Smooth muscle cell (in vitro differentiated cells): Measurements from ENCODE around the gene CYTH3. TPM values are rescaled to one million over a fixed set of nuclear protein-coding genes. Genes with fewer than 3 reads are reported as not detected.

Source experiments
- DNase-seq: peaks from one replicate; lab custom pipeline; 2025; ENCODE audit not compliant: unreplicated experiment; lab: John Stamatoyannopoulos, UW
- H2AFZ ChIP-seq: fragments of 200-600 bp; sonication (generic); 2 replicates; pipeline ENCODE4 v1.6.0; 2016; ENCODE audit warnings: antibody characterized with exemption, low read depth, mild to moderate bottlenecking
- H3F3A ChIP-seq: fragments of 200-600 bp; sonication (generic); 2 replicates; pipeline ENCODE4 v1.6.0; 2017; ENCODE audit warnings: antibody characterized with exemption, low read depth
- H3K27ac ChIP-seq: fragments of 200-600 bp; sonication (generic); 2 replicates; pipeline ENCODE4 v1.5.1; 2016; ENCODE audit warnings: low read depth, mild to moderate bottlenecking
- H3K27me3 ChIP-seq: fragments of 200-600 bp; sonication (generic); 2 replicates; pipeline ENCODE4 v1.6.1; 2016; ENCODE audit warnings: low read depth, mild to moderate bottlenecking
- H3K36me3 ChIP-seq: fragments of 200-600 bp; sonication (generic); 2 replicates; pipeline ENCODE4 v1.5.1; 2016; ENCODE audit warnings: low read depth
- H3K4me1 ChIP-seq: fragments of 200-600 bp; sonication (generic); 2 replicates; pipeline ENCODE4 v1.5.1; 2016; ENCODE audit warnings: low read depth
- H3K4me2 ChIP-seq: fragments of 200-600 bp; sonication (generic); 2 replicates; pipeline ENCODE4 v1.6.0; 2016; ENCODE audit warnings: mild to moderate bottlenecking
- H3K4me3 ChIP-seq: fragments of 200-600 bp; sonication (generic); 2 replicates; pipeline ENCODE4 v1.5.1; 2016; ENCODE audit warnings: mild to moderate bottlenecking
- H3K79me2 ChIP-seq: fragments of 200-600 bp; sonication (generic); 2 replicates; pipeline ENCODE4 v1.6.0; 2016; ENCODE audit warnings: low read depth, mild to moderate bottlenecking
- H3K9ac ChIP-seq: fragments of 200-600 bp; sonication (generic); 2 replicates; pipeline ENCODE4 v1.6.0; 2016; ENCODE audit warnings: low read depth
- H3K9me3 ChIP-seq: fragments of 200-600 bp; sonication (generic); replicated peaks from 2 replicates; pipeline ENCODE4 v1.5.1; 2016; ENCODE audit warnings: low read depth
- H4K20me1 ChIP-seq: fragments of 200-600 bp; sonication (generic); 2 replicates; pipeline ENCODE4 v1.6.0; 2016; ENCODE audit warnings: low read depth
- WGBS: methylation state at CpG from one replicate; pipeline ENCODE4 v1.1.7; 2016; ENCODE audit warnings: low lambda C conversion rate; 5-methylcytosine and 5-hydroxymethylcytosine counted together
- polyA plus RNA-seq: library from polyadenylated mRNA; unstranded; fragments of >200 nt; fragmentation: Nextera tagmentation; extraction: Ambion mirVana; gene quantifications from 2 replicates; pipeline ENCODE4 v1.2.1, GENCODE V29; 2016
- total RNA-seq: library from RNA; depleted of rRNA; stranded (reverse); fragments of >200 nt; gene quantifications from 2 replicates; pipeline ENCODE4 v1.2.3, GENCODE V29; 2014
- TF ChIP-seq, protein P1 (sequence below): fragments of 200-600 bp; sonication (generic); IDR thresholded peaks from 2 replicates; pipeline ENCODE4 v1.5.1; 2017; ENCODE audit warnings: borderline replicate concordance, mild to moderate bottlenecking, antibody characterized with exemption; ENCODE audit not compliant: insufficient read depth, poor library complexity, severe bottlenecking

CYTH3 gene
- total and polyA plus RNA-seq, 2 experiments from 2014 or later, result 7.6 to 11.4 TPM

DNA sequence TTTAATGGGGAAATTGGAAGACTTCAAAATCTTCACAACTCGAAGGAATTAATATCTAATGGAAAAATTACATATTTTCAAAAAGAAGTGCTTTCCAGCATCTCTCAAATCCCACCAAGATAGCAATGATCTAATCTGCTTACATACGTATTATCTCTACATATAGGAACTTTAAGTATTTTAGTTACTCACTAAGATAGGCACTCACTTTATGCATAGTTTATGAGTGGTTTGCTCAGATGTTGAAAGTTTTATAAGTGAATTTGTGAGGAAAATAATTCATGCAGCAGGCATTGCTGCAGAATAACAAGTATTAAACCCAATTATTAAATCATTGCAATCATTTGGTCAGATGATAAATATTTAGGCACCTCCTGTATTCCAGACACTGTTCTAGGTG, 2.3 kb upstream of the CYTH3 start:
- H3K27ac ChIP-seq, result no peak overlapping the region
- TF ChIP-seq, protein P1, sequence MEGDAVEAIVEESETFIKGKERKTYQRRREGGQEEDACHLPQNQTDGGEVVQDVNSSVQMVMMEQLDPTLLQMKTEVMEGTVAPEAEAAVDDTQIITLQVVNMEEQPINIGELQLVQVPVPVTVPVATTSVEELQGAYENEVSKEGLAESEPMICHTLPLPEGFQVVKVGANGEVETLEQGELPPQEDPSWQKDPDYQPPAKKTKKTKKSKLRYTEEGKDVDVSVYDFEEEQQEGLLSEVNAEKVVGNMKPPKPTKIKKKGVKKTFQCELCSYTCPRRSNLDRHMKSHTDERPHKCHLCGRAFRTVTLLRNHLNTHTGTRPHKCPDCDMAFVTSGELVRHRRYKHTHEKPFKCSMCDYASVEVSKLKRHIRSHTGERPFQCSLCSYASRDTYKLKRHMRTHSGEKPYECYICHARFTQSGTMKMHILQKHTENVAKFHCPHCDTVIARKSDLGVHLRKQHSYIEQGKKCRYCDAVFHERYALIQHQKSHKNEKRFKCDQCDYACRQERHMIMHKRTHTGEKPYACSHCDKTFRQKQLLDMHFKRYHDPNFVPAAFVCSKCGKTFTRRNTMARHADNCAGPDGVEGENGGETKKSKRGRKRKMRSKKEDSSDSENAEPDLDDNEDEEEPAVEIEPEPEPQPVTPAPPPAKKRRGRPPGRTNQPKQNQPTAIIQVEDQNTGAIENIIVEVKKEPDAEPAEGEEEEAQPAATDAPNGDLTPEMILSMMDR, result no peak
- H3K36me3 ChIP-seq, result no peaks in the 10 kb centered on the region
- no peaks in the 10 kb centered on the region for H3K27me3 ChIP-seq
- H3K9ac ChIP-seq, result no peak overlapping the region
- 67% methylated on average over 2 of the region's 2 CpGs for WGBS
- H3K4me1 ChIP-seq, result peaks cover 6% of the 10 kb centered on the region
- H3F3A ChIP-seq, result no peaks in the 10 kb centered on the region
- DNase-seq, result no peak
- H3K4me2 ChIP-seq, result no peak overlapping the region
- H4K20me1 ChIP-seq, result peaks cover 18% of the 10 kb centered on the region
- no peak overlapping the region for H2AFZ ChIP-seq
- H3K9me3 ChIP-seq, result no peaks in the 10 kb centered on the region
- H3K4me3 ChIP-seq, result no peak overlapping the region
- peaks cover 21% of the 10 kb centered on the region for H3K79me2 ChIP-seq

GRCh38 chr7:6273917-6274630, 1.6 kb upstream of the CYTH3 start:
- no peaks in the 10 kb centered on the region for H3K36me3 ChIP-seq
- 84% methylated on average over 11 of the region's 11 CpGs for WGBS
- H3K79me2 ChIP-seq, result peaks cover 27% of the 10 kb centered on the region
- no peak for DNase-seq
- no peaks in the 10 kb centered on the region for H3K9me3 ChIP-seq
- no peak overlapping the region for H3K4me3 ChIP-seq
- TF ChIP-seq, protein P1, result no peak
- H3K27me3 ChIP-seq, result no peaks in the 10 kb centered on the region
- H2AFZ ChIP-seq, result no peak overlapping the region
- no peak overlapping the region for H3K27ac ChIP-seq
- no peak overlapping the region for H3K9ac ChIP-seq
- peaks cover 6% of the 10 kb centered on the region for H3K4me1 ChIP-seq
- H3F3A ChIP-seq, result no peaks in the 10 kb centered on the region
- H3K4me2 ChIP-seq, result no peak overlapping the region
- H4K20me1 ChIP-seq, result peaks cover 18% of the 10 kb centered on the region

GRCh38 chr7:6273380-6273837, 985 bp upstream of the CYTH3 start:
- Histone ChIP-seq H3K4me1 (peaks cover 6% of the 10 kb centered on the region), H2AFZ (no peak overlapping the region), H3K27ac (no peak overlapping the region), H3K27me3 (no peaks in the 10 kb centered on the region), H3K9me3 (no peaks in the 10 kb centered on the region), H3K4me2 (no peak overlapping the region), H3K4me3 (no peak overlapping the region), H3F3A (no peaks in the 10 kb centered on the region), H4K20me1 (peaks cover 24% of the 10 kb centered on the region), H3K79me2 (peaks cover 32% of the 10 kb centered on the region), H3K36me3 (no peaks in the 10 kb centered on the region), H3K9ac (no peak overlapping the region)
- TF ChIP-seq, protein P1, result no peak
- no peak for DNase-seq
- 93% methylated on average over 6 of the region's 6 CpGs for WGBS
